ENCODE data around the gene LMBR1L.
A peak's percentile ranks its signal among the peaks of the same experiment; 100 is the strongest.

The LMBR1L gene

GRCh38 chr12:49111206-49111605, 559 bp upstream of the LMBR1L start:
- DNase-seq: no peak

GRCh38 chr12:49109641-49110463, 795 bp downstream of the LMBR1L start:
- no peak for DNase-seq

GRCh38 chr12:49108958-49109404, 1.7 kb downstream of the LMBR1L start:
- DNase-seq: no peak

- DNase-seq: no peak
Observed at GRCh38 chr12:49105504-49106084, 5.1 kb downstream of the LMBR1L start.

DNA sequence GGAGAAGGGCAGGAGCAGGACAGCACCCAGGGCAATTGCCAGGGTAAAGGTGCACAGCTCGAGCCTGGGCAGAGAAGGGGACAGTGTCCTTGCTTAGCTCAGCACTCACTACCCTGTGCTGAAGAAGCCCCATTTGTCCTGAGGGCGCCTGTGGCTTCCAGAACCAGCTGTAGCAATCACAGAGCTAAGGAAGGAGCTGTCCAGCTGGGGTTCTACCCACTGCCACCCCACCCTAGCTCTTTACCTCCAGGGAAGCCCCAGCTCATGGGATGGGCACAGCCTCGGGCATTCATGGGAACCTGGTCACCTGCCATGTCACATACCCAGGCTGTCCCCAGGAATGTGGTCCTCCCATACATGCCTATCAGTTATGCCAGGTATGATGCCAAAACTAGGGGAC, 5.8 kb downstream of the LMBR1L start:
- DNase-seq: no peak

DNA sequence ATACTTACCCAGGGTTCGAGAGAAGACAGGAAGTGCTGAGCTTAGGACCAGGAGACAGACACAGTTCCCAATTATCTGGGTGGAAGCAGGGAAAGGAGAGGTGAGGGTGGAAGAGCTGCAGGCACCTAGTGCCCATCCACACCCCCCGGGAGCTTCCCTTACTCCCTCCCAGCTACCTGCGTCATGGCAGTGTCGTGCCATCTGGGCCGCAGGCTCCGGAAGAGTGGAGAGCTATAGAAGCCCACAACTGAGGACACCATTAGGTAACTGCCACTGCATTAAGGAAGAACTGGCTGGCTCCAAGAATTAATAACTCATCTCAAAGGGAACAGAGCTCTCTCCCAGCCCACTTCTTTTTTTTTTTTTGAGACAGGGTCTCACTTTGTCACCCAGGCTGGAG, 10.3 kb downstream of the LMBR1L start:
- no peak for DNase-seq

- no peak for DNase-seq
Observed at GRCh38 chr12:49098703-49099102, 11.9 kb downstream of the LMBR1L start.

DNA sequence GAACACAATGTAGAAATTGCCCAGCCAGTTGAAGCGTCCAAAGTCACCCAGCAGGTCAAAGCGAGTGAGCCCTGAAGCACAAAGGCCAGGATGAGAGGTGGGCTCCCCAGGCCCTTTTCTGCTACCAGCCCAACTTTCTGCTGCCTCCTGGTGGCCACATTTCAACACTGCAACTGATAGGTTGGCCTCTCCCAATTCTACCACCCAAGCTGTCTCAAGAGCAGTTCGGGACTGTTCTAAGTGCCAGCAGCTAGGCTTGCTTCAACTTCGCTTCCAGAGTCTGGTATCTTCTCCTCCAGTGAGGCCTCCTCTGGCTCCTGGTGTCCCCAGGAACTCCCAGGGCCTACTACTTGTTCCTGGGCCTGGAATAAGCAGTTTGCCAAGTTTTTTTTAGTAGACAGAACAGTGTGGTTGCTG, 12.6 kb downstream of the LMBR1L start:
- no peak for DNase-seq

DNA sequence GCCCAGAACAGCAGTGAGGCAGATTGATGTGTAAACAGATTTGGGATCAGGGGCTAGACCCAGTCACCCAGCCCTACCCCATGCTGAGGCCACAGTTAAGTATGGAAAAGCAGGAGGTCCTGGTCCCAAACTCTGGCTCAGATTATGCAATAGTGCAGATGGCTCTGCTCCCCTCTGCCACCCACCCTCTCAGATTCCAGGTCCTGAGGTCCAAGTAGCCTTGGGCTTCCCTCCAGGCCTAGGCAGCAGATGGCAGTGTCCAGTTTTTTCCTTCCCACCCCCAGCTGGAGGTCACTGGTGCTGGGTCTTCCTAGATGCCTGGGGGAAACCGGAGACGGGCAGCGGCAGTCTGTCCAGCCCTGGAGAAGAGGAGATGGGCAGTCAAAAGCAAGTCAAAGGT, 13.3 kb downstream of the LMBR1L start:
- no peak for DNase-seq

DNA sequence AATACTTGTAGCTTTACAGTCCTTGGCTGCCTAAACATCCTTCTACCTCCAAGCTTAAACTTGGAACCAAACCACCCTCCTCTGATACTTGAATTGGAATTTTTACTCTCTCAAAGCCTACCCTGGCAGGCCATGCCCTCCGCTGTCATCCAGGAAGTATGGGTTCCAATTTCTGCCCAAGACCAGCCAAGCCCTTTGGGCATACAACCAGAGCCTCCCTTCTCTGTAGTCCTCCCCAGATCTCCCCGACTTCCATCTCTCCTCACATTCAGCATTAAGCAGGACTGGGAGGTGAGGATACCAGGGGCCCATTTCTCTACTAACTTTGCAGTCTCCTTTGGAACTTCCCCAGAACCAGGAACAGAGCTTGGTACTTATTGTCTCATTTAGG, 15.7 kb downstream of the LMBR1L start:
- DNase-seq: no peak

GRCh38 chr12:49094160-49094974, 16.3 kb downstream of the LMBR1L start, which contains the start of gene DHH:
Gene DHH (minus strand): TSS chr12:49094801. CDS start chr12:49094512, 289 bp downstream.
- no peak for DNase-seq

DNA sequence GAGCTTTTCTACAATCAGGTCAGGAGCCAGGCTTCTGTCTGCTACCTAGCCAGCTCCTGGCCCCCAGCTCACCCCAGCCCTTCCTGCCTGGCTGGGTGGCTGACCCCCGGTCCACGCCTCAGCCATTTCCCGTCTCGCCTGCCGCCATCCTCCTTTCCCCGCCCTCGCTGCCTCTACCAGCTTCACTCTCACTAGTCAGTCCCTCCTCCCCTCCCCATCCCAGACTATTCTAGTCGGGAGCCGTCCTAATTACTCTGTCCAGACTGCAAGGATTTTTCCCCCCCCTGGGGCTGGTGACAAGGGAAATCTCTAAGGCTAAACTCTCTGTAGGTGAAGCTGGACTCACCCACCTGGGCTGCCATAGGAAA, 16.9 kb downstream of the LMBR1L start:
- DNase-seq: no peak

- no peak for DNase-seq
Observed at GRCh38 chr12:49092816-49093406, 17.7 kb downstream of the LMBR1L start.

GRCh38 chr12:49092086-49092815, 18.4 kb downstream of the LMBR1L start:
- DNase-seq: no peak

DNA sequence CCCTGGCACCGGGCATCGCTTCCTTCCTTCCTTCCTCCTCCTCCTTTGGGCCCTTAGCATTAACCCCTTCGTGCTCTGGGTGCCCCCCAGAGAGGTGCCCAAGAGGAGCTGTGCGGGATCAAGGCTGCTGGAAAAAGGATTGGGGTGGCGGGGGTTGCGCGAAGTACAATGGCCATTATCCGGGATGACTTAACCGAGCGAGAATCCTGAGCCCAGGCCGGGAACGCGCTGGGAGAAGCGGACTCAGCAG, 18.9 kb downstream of the LMBR1L start:
- no peak for DNase-seq

DNA sequence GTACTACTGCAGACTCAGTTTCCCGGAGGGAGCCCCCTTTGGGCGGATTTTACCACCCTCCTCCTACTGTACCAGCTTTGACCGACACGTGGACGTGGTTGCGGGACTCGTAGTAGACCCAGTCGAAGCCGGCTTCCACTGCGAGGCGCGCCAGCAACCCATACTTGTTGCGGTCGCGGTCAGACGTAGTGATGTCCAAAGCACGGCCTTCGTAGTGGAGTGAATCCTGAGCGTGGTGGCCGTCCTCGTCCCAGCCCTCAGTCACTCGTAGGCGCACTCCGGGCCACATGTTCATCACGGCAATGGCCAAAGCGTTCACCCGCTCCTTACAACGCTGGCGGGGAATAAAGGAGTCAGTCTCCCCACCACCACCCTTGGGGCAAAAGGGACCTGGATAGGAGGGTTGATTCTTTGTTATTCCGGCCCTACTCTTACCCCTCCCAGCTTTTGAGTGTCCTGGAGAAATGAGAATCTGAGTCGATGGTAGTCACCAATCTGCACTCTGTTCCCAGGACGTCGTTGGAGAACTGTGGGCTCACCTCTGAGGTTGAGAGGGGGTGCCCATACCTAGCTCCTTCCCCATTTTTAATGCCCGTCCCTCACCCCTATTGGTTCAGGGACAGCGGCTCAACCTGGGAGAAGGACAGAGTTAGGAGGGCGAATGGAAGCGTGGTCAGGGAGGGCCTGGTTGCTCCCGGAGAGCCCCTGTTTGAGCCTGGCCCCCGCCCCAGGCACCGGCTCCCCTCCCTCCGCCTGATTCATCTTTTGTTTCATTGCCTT, 19.4 kb downstream of the LMBR1L start:
- DNase-seq: no peak

DNA sequence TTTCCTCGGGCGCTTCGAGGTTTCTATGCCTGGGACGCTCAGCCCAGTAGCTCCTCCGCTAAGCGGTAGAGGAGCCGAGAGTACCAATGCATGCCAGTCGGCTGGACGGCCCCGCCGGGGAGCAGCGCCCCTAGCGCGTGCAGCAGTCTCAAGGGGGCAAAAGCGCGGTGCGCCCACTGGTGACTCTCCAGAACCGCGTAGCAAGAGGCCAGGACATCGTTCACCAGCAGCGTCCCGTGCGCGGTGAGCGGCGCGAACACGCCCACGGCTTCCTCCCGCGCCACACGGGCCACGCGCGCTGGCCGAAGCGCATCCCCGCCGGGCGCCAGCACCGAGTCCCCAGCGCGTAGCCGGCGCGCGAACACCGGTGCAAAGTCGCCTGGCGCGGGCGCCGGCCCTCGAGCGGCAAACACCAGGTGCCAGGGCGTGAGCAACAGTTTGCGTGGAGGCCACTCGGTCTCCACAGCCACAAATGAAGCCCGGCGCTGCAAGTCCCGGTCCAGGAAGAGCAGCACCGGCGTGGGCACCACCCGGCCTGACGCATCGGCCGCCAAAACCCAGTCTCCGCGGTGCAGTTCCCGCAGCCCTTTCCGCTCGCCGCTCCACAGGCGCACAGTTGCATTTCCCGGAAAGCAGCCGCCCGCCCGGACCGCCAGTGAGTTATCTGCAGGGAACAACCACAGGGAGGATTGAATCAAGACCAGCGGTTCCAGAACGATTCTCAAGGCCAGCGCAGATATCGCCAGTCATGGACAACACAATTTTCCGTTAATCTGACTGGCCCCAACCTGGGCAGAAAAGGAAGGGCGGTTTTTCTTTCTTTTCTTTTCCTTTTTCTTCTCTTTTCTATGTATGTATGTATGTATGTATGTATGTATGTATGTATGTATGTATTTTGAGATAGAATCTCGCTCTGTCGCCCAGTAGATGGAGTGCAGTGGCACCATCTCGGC, 20.6 kb downstream of the LMBR1L start:
- peak; percentile 62 for DNase-seq

DNA sequence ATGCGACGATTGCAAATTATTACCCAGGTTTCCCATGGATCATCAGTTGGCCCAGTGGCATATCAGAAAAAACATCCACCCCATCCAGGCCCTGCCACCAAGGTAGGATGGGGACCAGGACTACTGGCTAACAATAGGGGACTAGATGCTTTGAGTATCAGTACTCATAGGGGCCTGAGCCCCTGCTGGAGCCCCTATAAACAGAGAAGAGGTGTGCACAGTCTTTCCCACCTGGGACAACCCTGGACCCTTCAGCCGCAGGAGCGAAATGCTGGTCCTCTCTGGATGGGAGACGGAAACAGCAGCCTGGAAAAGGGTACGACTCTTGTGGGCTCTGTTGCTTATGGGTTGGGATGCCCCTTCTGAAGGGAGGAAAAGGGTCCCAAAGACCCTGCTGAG, 21.7 kb downstream of the LMBR1L start:
- DNase-seq: no peak

DNA sequence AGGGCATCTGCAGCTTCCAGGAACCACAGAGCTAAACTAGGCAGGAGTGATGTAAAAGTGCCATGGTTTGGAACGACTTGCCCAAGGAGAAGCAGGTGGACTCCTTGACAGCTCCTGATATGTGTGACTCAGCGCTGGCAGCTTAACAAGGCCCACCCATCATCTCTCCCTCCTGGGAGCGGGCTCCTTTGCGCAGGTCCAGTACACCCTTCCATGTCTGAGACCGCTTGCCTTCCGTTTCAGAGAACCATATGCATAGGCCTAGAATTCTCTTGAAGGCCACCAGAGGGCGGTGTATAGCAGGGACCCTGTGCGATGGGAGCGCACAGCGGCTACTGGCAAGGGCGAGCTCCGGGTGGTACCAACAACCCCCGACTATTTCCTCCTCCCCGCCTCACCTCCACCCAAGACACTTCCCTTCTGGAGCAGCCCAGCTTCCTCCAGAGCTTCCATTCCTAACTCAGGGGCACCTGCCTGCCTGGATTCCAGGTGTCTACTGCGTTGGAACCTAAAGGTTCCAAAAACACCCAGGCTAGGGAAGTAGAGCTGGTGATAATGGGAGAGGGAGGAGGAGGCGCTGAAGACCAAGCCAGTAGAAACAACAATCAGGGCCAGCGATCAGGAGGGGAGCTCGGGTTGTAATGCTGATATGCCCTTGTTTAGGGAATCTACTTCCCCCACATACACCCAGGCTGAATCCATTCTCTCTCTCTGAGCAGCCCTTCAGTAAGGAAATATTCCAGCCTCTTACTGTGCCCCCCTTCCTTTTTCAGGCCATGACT, 22.3 kb downstream of the LMBR1L start:
- DNase-seq: peak; percentile 84

DNA sequence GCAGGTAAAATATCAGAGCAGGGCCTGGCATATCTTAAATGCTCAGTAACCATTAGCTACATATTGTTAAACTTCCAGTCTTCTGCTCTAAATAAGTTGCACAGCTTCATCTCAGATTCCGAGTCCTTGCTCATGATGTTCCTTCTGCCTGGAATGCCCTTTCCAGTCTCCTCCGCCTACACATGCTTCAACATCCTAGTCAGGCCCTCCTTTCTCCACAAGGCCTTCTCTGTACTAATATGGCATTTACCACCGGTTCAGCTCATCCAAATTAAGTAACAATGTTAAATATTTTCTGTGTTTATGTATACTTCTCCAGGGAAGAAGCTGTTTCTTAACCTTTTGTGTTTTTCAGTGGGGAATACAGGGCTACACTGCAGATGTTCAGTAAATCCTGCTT, 24.5 kb downstream of the LMBR1L start:
- DNase-seq: no peak
